ENCODE data around the gene DAPK1.

- TF ChIP-seq CTCF (IDR thresholded peaks at IDR 0.05) (no peak), POLR2A (IDR thresholded peaks at IDR 0.05) (no peak)
These were observed 214.5 kb downstream of the DAPK1 start for GRCh38 chr9:87711857-87712800.
